H9 (cell line): ENCODE results near the gene PDF. TPM values are rescaled to one million over a fixed set of nuclear protein-coding genes. Genes with fewer than 3 reads are reported as not detected.

ENCODE experiments used
- DNase-seq: peaks from one replicate; pipeline ENCODE4 v3.0.0-alpha.2; 2017
- H2AFZ ChIP-seq: one replicate; pipeline ENCODE4 v1.6.1; 2013; ENCODE audit warnings: mild to moderate bottlenecking, low read length, control low read depth, moderate library complexity
- H2AK5ac ChIP-seq: 2 replicates; pipeline ENCODE4 v1.6.1; 2013; ENCODE audit warnings: low read length, control low read depth, mixed read lengths; ENCODE audit not compliant: insufficient read length
- H2BK120ac ChIP-seq: one replicate; pipeline ENCODE4 v1.6.1; 2013; ENCODE audit warnings: low read depth, mild to moderate bottlenecking, low read length, control low read depth, inconsistent platforms; ENCODE audit not compliant: poor library complexity, severe bottlenecking
- H2BK12ac ChIP-seq: 2 replicates; pipeline ENCODE4 v1.6.1; 2013; ENCODE audit warnings: low read length, control low read depth, mixed read lengths, low read depth; ENCODE audit not compliant: insufficient read length
- H2BK15ac ChIP-seq: 2 replicates; pipeline ENCODE4 v1.6.1; 2013; ENCODE audit warnings: low read depth, low read length, control low read depth
- H2BK20ac ChIP-seq: one replicate; pipeline ENCODE4 v1.6.1; 2013; ENCODE audit warnings: low read depth, mild to moderate bottlenecking, low read length, control low read depth, inconsistent platforms; ENCODE audit not compliant: poor library complexity, severe bottlenecking
- H2BK5ac ChIP-seq: 2 replicates; pipeline ENCODE4 v1.6.1; 2013; ENCODE audit warnings: low read length, control low read depth, mixed read lengths; ENCODE audit not compliant: insufficient read length
- H3K14ac ChIP-seq: 2 replicates; pipeline ENCODE4 v1.6.1; 2013; ENCODE audit warnings: low read length, control low read depth; ENCODE audit not compliant: insufficient read depth
- H3K18ac ChIP-seq: 2 replicates; pipeline ENCODE4 v1.6.1; 2013; ENCODE audit warnings: low read depth, mild to moderate bottlenecking, mixed read lengths, low read length, control low read depth; ENCODE audit not compliant: insufficient read length
- H3K23ac ChIP-seq: 2 replicates; pipeline ENCODE4 v1.6.1; 2013; ENCODE audit warnings: low read length, control low read depth, mixed read lengths, low read depth; ENCODE audit not compliant: insufficient read length
- H3K23me2 ChIP-seq: 2 replicates; pipeline ENCODE4 v1.6.1; 2013; ENCODE audit warnings: low read depth, mild to moderate bottlenecking, mixed read lengths, low read length, control low read depth; ENCODE audit not compliant: insufficient read length, poor library complexity, severe bottlenecking
- H3K27ac ChIP-seq: 2 replicates; pipeline ENCODE4 v1.5.1; 2013; ENCODE audit warnings: low read length, control low read depth, mixed read lengths, low read depth; ENCODE audit not compliant: insufficient read length
- H3K27me3 ChIP-seq: 2 replicates; pipeline ENCODE4 v1.6.1; 2013; ENCODE audit warnings: low read length, control low read depth, inconsistent platforms; ENCODE audit not compliant: insufficient read depth
- H3K4ac ChIP-seq: 2 replicates; pipeline ENCODE4 v1.6.1; 2013; ENCODE audit warnings: low read depth, mild to moderate bottlenecking, control low read depth, inconsistent platforms, low read length, moderate library complexity
- H3K4me1 ChIP-seq: 2 replicates; pipeline ENCODE4 v1.6.1; 2013; ENCODE audit warnings: low read length, control low read depth, inconsistent platforms; ENCODE audit not compliant: insufficient read depth
- H3K4me2 ChIP-seq: 2 replicates; pipeline ENCODE4 v1.6.1; 2013; ENCODE audit warnings: low read length, control low read depth, mixed read lengths; ENCODE audit not compliant: insufficient read length, insufficient read depth
- H3K56ac ChIP-seq: 2 replicates; pipeline ENCODE4 v1.6.1; 2013; ENCODE audit warnings: low read depth, mild to moderate bottlenecking, mixed read lengths, low read length, control low read depth; ENCODE audit not compliant: insufficient read length
- H3K79me1 ChIP-seq: 2 replicates; pipeline ENCODE4 v1.6.1; 2013; ENCODE audit warnings: low read depth, mild to moderate bottlenecking, moderate library complexity, low read length, control low read depth, inconsistent platforms; ENCODE audit not compliant: insufficient read depth, poor library complexity, severe bottlenecking
- H3K79me2 ChIP-seq: 2 replicates; pipeline ENCODE4 v1.6.1; 2013; ENCODE audit warnings: low read length, control low read depth, inconsistent platforms; ENCODE audit not compliant: insufficient read depth
- H3K9ac ChIP-seq: 2 replicates; pipeline ENCODE4 v1.6.1; 2013; ENCODE audit warnings: low read length, control low read depth, mixed read lengths; ENCODE audit not compliant: insufficient read length; ENCODE audit errors: extremely low read depth
- H3K9me3 ChIP-seq: one replicate; pipeline ENCODE4 v1.6.1; 2013; ENCODE audit warnings: low read depth, low read length, inconsistent platforms; ENCODE audit not compliant: control insufficient read depth
- H3T11ph ChIP-seq: one replicate; pipeline ENCODE4 v1.6.1; 2013; ENCODE audit warnings: mild to moderate bottlenecking, low read length, control low read depth, inconsistent platforms
- H4K20me1 ChIP-seq: one replicate; pipeline ENCODE4 v1.6.1; 2013; ENCODE audit not compliant: control insufficient read depth, insufficient read length, insufficient read depth
- H4K5ac ChIP-seq: 2 replicates; pipeline ENCODE4 v1.6.1; 2013; ENCODE audit warnings: low read depth, mild to moderate bottlenecking, mixed read lengths, low read length, control low read depth; ENCODE audit not compliant: insufficient read length
- H4K8ac ChIP-seq: replicated peaks from 2 replicates; pipeline ENCODE4 v1.6.1; 2013; ENCODE audit warnings: low read length, control low read depth, mixed read lengths, low read depth; ENCODE audit not compliant: insufficient read length
- H4K91ac ChIP-seq: 2 replicates; pipeline ENCODE4 v1.6.1; 2013; ENCODE audit warnings: low read depth, mild to moderate bottlenecking, moderate library complexity, mixed read lengths, low read length, control low read depth; ENCODE audit not compliant: insufficient read length
- H3K27ac Mint-ChIP-seq, 3 experiments: 2 replicates in 2 of 3; 3 replicates in 1 of 3; pipeline ENCODE4 v1.8.0; 2020 to 2021; ENCODE audit warnings: mixed read lengths in 3 of 3, mild to moderate bottlenecking in 1 of 3, moderate library complexity in 1 of 3
- H3K27me3 Mint-ChIP-seq: 2 replicates; pipeline ENCODE4 v1.8.0; 2021; ENCODE audit warnings: low read depth, mild to moderate bottlenecking, moderate library complexity, mixed read lengths
- H3K36me3 Mint-ChIP-seq, 3 experiments: 2 replicates in 2 of 3; 3 replicates in 1 of 3; pipeline ENCODE4 v1.8.0; 2020 to 2021; ENCODE audit warnings: low read depth in 3 of 3, mixed read lengths in 3 of 3; ENCODE audit not compliant: insufficient read depth in 1 of 3
- H3K4me1 Mint-ChIP-seq, 2 experiments: 2 replicates each; pipeline ENCODE4 v1.8.0; 2020; ENCODE audit warnings: mixed read lengths in 2 of 2
- H3K4me3 Mint-ChIP-seq, 2 experiments: 2 replicates in 1 of 2; 3 replicates in 1 of 2; pipeline ENCODE4 v1.8.0; 2020 to 2021; ENCODE audit warnings: mild to moderate bottlenecking in 2 of 2, mixed read lengths in 2 of 2, moderate library complexity in 1 of 2
- H3K9me3 Mint-ChIP-seq, 2 experiments: 2 replicates in 1 of 2; 3 replicates in 1 of 2; pipeline ENCODE4 v1.8.0; 2020; ENCODE audit warnings: mild to moderate bottlenecking in 2 of 2, mixed read lengths in 2 of 2, moderate library complexity in 1 of 2
- WGBS: extraction: QIAGEN DNeasy Blood & Tissue Kit; methylation state at CpG from one replicate; pipeline ENCODE4 v1.1.7; 2013; ENCODE audit warnings: missing lambda C conversion rate, low lambda C conversion rate, mixed read lengths; ENCODE audit not compliant: insufficient read length; ENCODE audit errors: extremely low coverage; 5-methylcytosine and 5-hydroxymethylcytosine counted together
- total RNA-seq: library from RNA; stranded (reverse); gene quantifications from 2 replicates; pipeline ENCODE4 v1.2.1, GENCODE V29; 2021
- TF ChIP-seq, protein P1 (sequence below): fragments of 200-600 bp; sonication (generic); conservative IDR thresholded peaks from 3 replicates; pipeline ENCODE4 v1.8.0; 2021; ENCODE audit warnings: antibody characterized with exemption, mild to moderate bottlenecking

The PDF gene
- total RNA-seq, 1 experiment from 2014 or later: 36.4 TPM

- Mint-ChIP-seq H3K9me3 (no peaks in the 10 kb centered on the region; a peak in 1 of 5 replicates), H3K4me3 (no peak overlapping the region), H3K36me3 (peaks cover 39 to 76% (median 64%) of the 10 kb centered on the region in 3 experiments), H3K4me1 (peaks cover 5 to 6% of the 10 kb centered on the region in 2 experiments), H3K27me3 (no peaks in the 10 kb centered on the region), H3K27ac (no peak overlapping the region; a peak in 1 of 7 replicates)
- no peak overlapping the region for H3T11ph ChIP-seq
- H3K18ac ChIP-seq: no peak overlapping the region
- H2BK20ac ChIP-seq: no peak overlapping the region
- WGBS: no CpG with 5 or more reads among the region's 17 CpGs
- H4K91ac ChIP-seq: no peak overlapping the region
- no peak overlapping the region for H2BK120ac ChIP-seq
- no peak overlapping the region for H2BK12ac ChIP-seq
- no peaks in the 10 kb centered on the region for H3K9me3 ChIP-seq
- H4K5ac ChIP-seq: no peak overlapping the region
- H4K20me1 ChIP-seq: no peaks in the 10 kb centered on the region
- H2AK5ac ChIP-seq: no peak overlapping the region
- no peak for DNase-seq
- H2AFZ ChIP-seq: no peak overlapping the region
- no peak overlapping the region for H2BK5ac ChIP-seq
- H3K56ac ChIP-seq: no peak overlapping the region
- H3K27ac ChIP-seq: no peak overlapping the region
- H3K4ac ChIP-seq: no peak overlapping the region
- no peak overlapping the region for H3K9ac ChIP-seq
- H4K8ac ChIP-seq: no peak overlapping the region
- H2BK15ac ChIP-seq: no peak overlapping the region
- H3K4me1 ChIP-seq: peaks cover 2% of the 10 kb centered on the region; the same call in 1 of the 2 replicates
- H3K23ac ChIP-seq: no peak overlapping the region
- TF ChIP-seq, protein P1, sequence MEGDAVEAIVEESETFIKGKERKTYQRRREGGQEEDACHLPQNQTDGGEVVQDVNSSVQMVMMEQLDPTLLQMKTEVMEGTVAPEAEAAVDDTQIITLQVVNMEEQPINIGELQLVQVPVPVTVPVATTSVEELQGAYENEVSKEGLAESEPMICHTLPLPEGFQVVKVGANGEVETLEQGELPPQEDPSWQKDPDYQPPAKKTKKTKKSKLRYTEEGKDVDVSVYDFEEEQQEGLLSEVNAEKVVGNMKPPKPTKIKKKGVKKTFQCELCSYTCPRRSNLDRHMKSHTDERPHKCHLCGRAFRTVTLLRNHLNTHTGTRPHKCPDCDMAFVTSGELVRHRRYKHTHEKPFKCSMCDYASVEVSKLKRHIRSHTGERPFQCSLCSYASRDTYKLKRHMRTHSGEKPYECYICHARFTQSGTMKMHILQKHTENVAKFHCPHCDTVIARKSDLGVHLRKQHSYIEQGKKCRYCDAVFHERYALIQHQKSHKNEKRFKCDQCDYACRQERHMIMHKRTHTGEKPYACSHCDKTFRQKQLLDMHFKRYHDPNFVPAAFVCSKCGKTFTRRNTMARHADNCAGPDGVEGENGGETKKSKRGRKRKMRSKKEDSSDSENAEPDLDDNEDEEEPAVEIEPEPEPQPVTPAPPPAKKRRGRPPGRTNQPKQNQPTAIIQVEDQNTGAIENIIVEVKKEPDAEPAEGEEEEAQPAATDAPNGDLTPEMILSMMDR: no peak
- peaks cover 6% of the 10 kb centered on the region for H3K23me2 ChIP-seq
- H3K4me2 ChIP-seq: no peak overlapping the region
- no peak overlapping the region for H3K14ac ChIP-seq
- H3K79me1 ChIP-seq: peaks cover 7% of the 10 kb centered on the region
- peaks cover 3% of the 10 kb centered on the region; the same call in 1 of the 2 replicates for H3K79me2 ChIP-seq
- no peaks in the 10 kb centered on the region for H3K27me3 ChIP-seq
These were observed 13.8 kb downstream of the PDF start for GRCh38 chr16:69316595-69317034.
